Measurements from ENCODE around the gene ROBO1.

ROBO1 gene

GRCh38 chr3:79066481-79066880, 701.3 kb downstream of the ROBO1 start:
- DNase-seq (ENCODE audit: low read depth), result no peak

GRCh38 chr3:79063624-79064023, 704.2 kb downstream of the ROBO1 start:
- DNase-seq (ENCODE audit: low read depth), result no peak

GRCh38 chr3:79057756-79058155, 710.0 kb downstream of the ROBO1 start:
- no peak for DNase-seq (ENCODE audit: low read depth)

- no peak for DNase-seq (ENCODE audit: low read depth)
These were observed 711.3 kb downstream of the ROBO1 start for GRCh38 chr3:79056498-79056897.

GRCh38 chr3:79052054-79052681, 715.6 kb downstream of the ROBO1 start:
- no peak for DNase-seq (ENCODE audit: low read depth)

- no peak for DNase-seq (ENCODE audit: low read depth)
These were observed 720.2 kb downstream of the ROBO1 start for GRCh38 chr3:79047581-79047980.

GRCh38 chr3:79041621-79042020, 726.2 kb downstream of the ROBO1 start:
- DNase-seq (ENCODE audit: low read depth), result no peak

GRCh38 chr3:79040701-79041100, 727.1 kb downstream of the ROBO1 start:
- DNase-seq (ENCODE audit: low read depth), result no peak

- no peak for DNase-seq (ENCODE audit: low read depth)
These were observed 727.7 kb downstream of the ROBO1 start for GRCh38 chr3:79040091-79040490.

- DNase-seq (ENCODE audit: low read depth), result no peak
These were observed 728.6 kb downstream of the ROBO1 start for GRCh38 chr3:79039192-79039591.

GRCh38 chr3:79038636-79039035, 729.2 kb downstream of the ROBO1 start:
- no peak for DNase-seq (ENCODE audit: low read depth)

- DNase-seq (ENCODE audit: low read depth), result no peak
These were observed 729.7 kb downstream of the ROBO1 start for GRCh38 chr3:79038057-79038456.

- DNase-seq (ENCODE audit: low read depth), result no peak
These were observed 735.0 kb downstream of the ROBO1 start for GRCh38 chr3:79032686-79033318.

GRCh38 chr3:79030157-79030556, 737.6 kb downstream of the ROBO1 start:
- DNase-seq (ENCODE audit: low read depth), result no peak

- DNase-seq (ENCODE audit: low read depth), result no peak
These were observed 738.9 kb downstream of the ROBO1 start for GRCh38 chr3:79028916-79029315.

GRCh38 chr3:79027593-79027992, 740.2 kb downstream of the ROBO1 start:
- DNase-seq (ENCODE audit: low read depth), result no peak

- no peak for DNase-seq (ENCODE audit: low read depth)
These were observed 747.9 kb downstream of the ROBO1 start for GRCh38 chr3:79019924-79020173.

GRCh38 chr3:79019137-79019923, 748.5 kb downstream of the ROBO1 start:
- DNase-seq (ENCODE audit: low read depth), result no peak

- no peak for DNase-seq (ENCODE audit: low read depth)
These were observed 749.1 kb downstream of the ROBO1 start for GRCh38 chr3:79018671-79019136.

- no peak for DNase-seq (ENCODE audit: low read depth)
These were observed 749.5 kb downstream of the ROBO1 start for GRCh38 chr3:79018265-79018664.

GRCh38 chr3:79016587-79017376, 751.0 kb downstream of the ROBO1 start:
- no peak for DNase-seq (ENCODE audit: low read depth)

GRCh38 chr3:79015854-79016253, 751.9 kb downstream of the ROBO1 start:
- no peak for DNase-seq (ENCODE audit: low read depth)

GRCh38 chr3:79012946-79013362, 754.8 kb downstream of the ROBO1 start:
- no peak for DNase-seq (ENCODE audit: low read depth)
